Upper lobe of left lung (tissue), 4 donors: Measurements from ENCODE around the gene PSMG4.

Source experiments
- CTCF ChIP-seq, 6 experiments: fragments of 450-650 bp in 4 of 6; fragments of 200-600 bp in 2 of 6; sonication (generic) in 2 of 6; IDR thresholded peaks; one replicate each; pipeline ENCODE4 v1.5.1; 2016 to 2019; ENCODE audit warnings: antibody characterized with exemption in 6 of 6
- EP300 ChIP-seq, 4 donors: sonication (generic); formaldehyde crosslinking; IDR thresholded peaks; one replicate each; pipeline ENCODE4 v1.5.1; 2017; ENCODE audit warnings: antibody characterized with exemption in 4 of 4, control low read depth in 2 of 4

GRCh38 chr6:3228046-3228671, 30.6 kb upstream of the PSMG4 start:
- no peak for TF ChIP-seq EP300 (IDR thresholded peaks at IDR 0.05)
- TF ChIP-seq CTCF (IDR thresholded peaks at IDR 0.05), result no peak
